ENCODE data around the gene ZBTB38. TPM values are rescaled to one million over a fixed set of nuclear protein-coding genes. Genes with fewer than 3 reads are reported as not detected.

Gene ZBTB38
- total and polyA plus RNA-seq, 2 experiments from 2014 or later = 8.7 to 11.5 TPM

- TF ChIP-seq REST (IDR thresholded peaks at IDR 0.05; ENCODE audit: unreplicated experiment) = no peak
Measured at GRCh38 chr3:141348837-141349236, 19.5 kb upstream of the ZBTB38 start (continued).

- Mint-ChIP-seq H3K27me3 (ENCODE audit: insufficient read depth, low read depth, poor library complexity) (peaks cover 9% of the 10 kb centered on the region), H3K4me3 (no peak overlapping the region), H3K9me3 (no peaks in the 10 kb centered on the region; the same call in 2 of the 3 replicates), H3K27ac (no peak overlapping the region), H3K4me1 (peaks cover 18% of the 10 kb centered on the region), H3K36me3 (ENCODE audit: low read depth) (no peaks in the 10 kb centered on the region)
- H3F3A ChIP-seq (replicated peaks; ENCODE audit: low read depth) = no peaks in the 10 kb centered on the region
- no peaks in the 10 kb centered on the region for H3K36me3 ChIP-seq (ENCODE audit: insufficient read depth)
- peaks cover 13% of the 10 kb centered on the region for H3K4me1 ChIP-seq (ENCODE audit: insufficient read depth)
- no peaks in the 10 kb centered on the region for H4K20me1 ChIP-seq (replicated peaks; ENCODE audit: insufficient read depth)
- H3K9me2 ChIP-seq (ENCODE audit: insufficient read depth) = 0 out of 2 replicates have a peak, but pooled peaks cover 6% of the 10 kb centered on the region
- no peaks in the 10 kb centered on the region for H3K27me3 ChIP-seq (ENCODE audit: insufficient read depth)
- no peak overlapping the region for H3K4me2 ChIP-seq
- H2AFZ ChIP-seq = no peak overlapping the region
- H3K4me3 ChIP-seq = no peak overlapping the region
- no peak overlapping the region for H3K27ac ChIP-seq (ENCODE audit: low read depth)
- no peaks in the 10 kb centered on the region for H3K79me2 ChIP-seq (replicated peaks; ENCODE audit: insufficient read depth)
- DNase-seq (ENCODE audit: low spot score) (no peak), ATAC-seq (no peak)
- TF ChIP-seq ZNF114 (CRISPR knock-in tag; IDR thresholded peaks at IDR 0.05) (no peak), CREB1 (CRISPR knock-in tag; IDR thresholded peaks at IDR 0.05; ENCODE audit: low read depth) (no peak), NANOG (IDR thresholded peaks at IDR 0.05; ENCODE audit: borderline replicate concordance) (no peak), ZNF462 (CRISPR knock-in tag; IDR thresholded peaks at IDR 0.05) (no peak), EZH2 (IDR thresholded peaks at IDR 0.05; ENCODE audit: low read depth, unreplicated experiment) (no peak), JUNB (IDR thresholded peaks at IDR 0.05; ENCODE audit: unreplicated experiment) (no peak), CTCF (conservative IDR thresholded peaks at IDR 0.05; ENCODE audit: low read depth in 2 of 2) (no peak), STAT1 (IDR thresholded peaks at IDR 0.05; ENCODE audit: unreplicated experiment) (no peak), POLR2AphosphoS5 (IDR thresholded peaks at IDR 0.05; ENCODE audit: low read depth) (no peak), ZNF331 (CRISPR knock-in tag; IDR thresholded peaks at IDR 0.05; ENCODE audit: low read depth) (no peak)
Measured at GRCh38 chr3:141349711-141350110, 18.6 kb upstream of the ZBTB38 start.

Data from GM23338 (cell line).